ENCODE measurements around the gene AMZ2.
"Not testable (repeated sequence)": the region's sequence is repeated elsewhere in the genome, so short reads cannot be mapped to it uniquely, and the experiment has no call there.

- not testable (repeated sequence) for TF ChIP-seq CTCF (conservative IDR thresholded peaks at IDR 0.05); EZH2 (IDR thresholded peaks at IDR 0.05; ENCODE audit: low read depth)
These were observed 38.5 kb upstream of the AMZ2 start for GRCh38 chr17:68209191-68209900.
